Parathyroid adenoma (tissue), 2 donors: Measurements from ENCODE around the gene NOL3.

Source experiments
- H2AFZ ChIP-seq: fragments of 300-600 bp; sonication (generic); one replicate; pipeline ENCODE4 v1.7.0; 2017; ENCODE audit warnings: antibody characterized with exemption, mild to moderate bottlenecking
- H3K27ac ChIP-seq: fragments of 300-600 bp; sonication (generic); one replicate; pipeline ENCODE4 v1.7.0; 2017
- H3K27me3 ChIP-seq: fragments of 300-600 bp; sonication (generic); one replicate; pipeline ENCODE4 v1.7.0; 2017; ENCODE audit warnings: low read length; ENCODE audit not compliant: control insufficient read depth, insufficient read depth
- H3K36me3 ChIP-seq: fragments of 300-600 bp; sonication (generic); one replicate; pipeline ENCODE4 v1.7.0; 2017; ENCODE audit warnings: low read length; ENCODE audit not compliant: control insufficient read depth, insufficient read depth
- H3K4me1 ChIP-seq: fragments of 300-600 bp; sonication (generic); one replicate; pipeline ENCODE4 v1.7.0; 2017; ENCODE audit warnings: control low read depth
- H3K4me2 ChIP-seq: fragments of 300-600 bp; sonication (generic); one replicate; pipeline ENCODE4 v1.7.0; 2017; ENCODE audit warnings: low read length
- H3K4me3 ChIP-seq: fragments of 300-600 bp; sonication (generic); one replicate; pipeline ENCODE4 v1.7.0; 2017; ENCODE audit warnings: low read depth, low read length
- H3K79me2 ChIP-seq: fragments of 300-600 bp; sonication (generic); one replicate; pipeline ENCODE4 v1.7.0; 2017; ENCODE audit warnings: control low read depth
- H3K9ac ChIP-seq: fragments of 300-600 bp; sonication (generic); one replicate; pipeline ENCODE4 v1.7.0; 2017; ENCODE audit warnings: mild to moderate bottlenecking
- H3K9me3 ChIP-seq: fragments of 300-600 bp; sonication (generic); one replicate; pipeline ENCODE4 v1.7.0; 2017; ENCODE audit warnings: low read length; ENCODE audit not compliant: control insufficient read depth
- TF ChIP-seq, protein P1 (sequence below): fragments of 300-600 bp; sonication (generic); IDR thresholded peaks from one replicate; pipeline ENCODE4 v1.7.0; 2017; ENCODE audit warnings: antibody characterized with exemption, mild to moderate bottlenecking
- donor health status: primary hyperparathyroidism.

The NOL3 gene

DNA sequence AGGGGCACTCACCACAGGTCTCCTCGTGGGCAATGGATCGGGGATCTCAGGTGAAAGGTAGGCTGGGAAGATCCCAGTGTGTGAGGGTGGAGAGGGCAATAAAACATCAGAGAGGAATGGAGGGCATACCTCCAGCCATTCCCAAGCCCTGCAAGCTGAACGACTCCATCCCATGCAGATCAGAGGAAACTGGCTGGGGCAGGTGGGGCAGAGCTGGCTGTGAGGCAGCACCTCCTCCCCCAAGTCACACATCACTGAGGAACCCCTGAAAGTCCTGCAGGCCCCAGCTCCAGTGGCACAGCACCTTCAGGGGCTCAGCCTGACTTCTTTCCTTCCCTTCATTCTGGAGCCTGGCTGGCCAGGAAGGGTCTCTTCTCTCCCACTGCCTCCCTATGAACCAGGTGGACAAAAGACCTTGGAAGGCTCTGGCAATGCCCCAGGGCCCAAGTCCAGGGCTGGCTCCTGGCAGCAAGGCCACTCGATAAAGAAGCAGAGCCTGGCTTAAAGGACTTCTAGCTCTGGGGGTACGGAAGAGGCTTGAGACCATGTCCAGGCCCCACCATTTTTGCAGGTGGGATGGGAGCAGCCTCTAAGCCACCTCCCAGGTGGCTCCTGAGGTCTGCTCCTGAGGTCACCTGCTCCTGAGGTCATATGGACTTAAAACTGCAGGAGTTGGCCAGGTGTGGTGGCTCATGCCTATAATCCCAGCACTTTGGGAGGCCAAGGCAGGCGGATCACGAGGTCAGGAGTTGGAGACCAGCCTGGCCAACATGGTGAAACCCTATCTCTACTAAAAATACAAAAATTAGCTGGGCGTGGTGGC lies 43.1 kb downstream of the NOL3 start:
- H3K9me3 ChIP-seq: no peaks in the 10 kb centered on the region
- H3K4me3 ChIP-seq: no peak overlapping the region
- no peak overlapping the region for H3K4me2 ChIP-seq
- TF ChIP-seq, protein P1, sequence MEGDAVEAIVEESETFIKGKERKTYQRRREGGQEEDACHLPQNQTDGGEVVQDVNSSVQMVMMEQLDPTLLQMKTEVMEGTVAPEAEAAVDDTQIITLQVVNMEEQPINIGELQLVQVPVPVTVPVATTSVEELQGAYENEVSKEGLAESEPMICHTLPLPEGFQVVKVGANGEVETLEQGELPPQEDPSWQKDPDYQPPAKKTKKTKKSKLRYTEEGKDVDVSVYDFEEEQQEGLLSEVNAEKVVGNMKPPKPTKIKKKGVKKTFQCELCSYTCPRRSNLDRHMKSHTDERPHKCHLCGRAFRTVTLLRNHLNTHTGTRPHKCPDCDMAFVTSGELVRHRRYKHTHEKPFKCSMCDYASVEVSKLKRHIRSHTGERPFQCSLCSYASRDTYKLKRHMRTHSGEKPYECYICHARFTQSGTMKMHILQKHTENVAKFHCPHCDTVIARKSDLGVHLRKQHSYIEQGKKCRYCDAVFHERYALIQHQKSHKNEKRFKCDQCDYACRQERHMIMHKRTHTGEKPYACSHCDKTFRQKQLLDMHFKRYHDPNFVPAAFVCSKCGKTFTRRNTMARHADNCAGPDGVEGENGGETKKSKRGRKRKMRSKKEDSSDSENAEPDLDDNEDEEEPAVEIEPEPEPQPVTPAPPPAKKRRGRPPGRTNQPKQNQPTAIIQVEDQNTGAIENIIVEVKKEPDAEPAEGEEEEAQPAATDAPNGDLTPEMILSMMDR: no peak
- no peaks in the 10 kb centered on the region for H3K27me3 ChIP-seq
- H2AFZ ChIP-seq: no peak overlapping the region
- H3K9ac ChIP-seq: no peak overlapping the region
- peak overlapping the region; percentile 59 for H3K27ac ChIP-seq
- H3K79me2 ChIP-seq: no peaks in the 10 kb centered on the region
- H3K4me1 ChIP-seq: peaks cover 30% of the 10 kb centered on the region
- no peaks in the 10 kb centered on the region for H3K36me3 ChIP-seq

DNA sequence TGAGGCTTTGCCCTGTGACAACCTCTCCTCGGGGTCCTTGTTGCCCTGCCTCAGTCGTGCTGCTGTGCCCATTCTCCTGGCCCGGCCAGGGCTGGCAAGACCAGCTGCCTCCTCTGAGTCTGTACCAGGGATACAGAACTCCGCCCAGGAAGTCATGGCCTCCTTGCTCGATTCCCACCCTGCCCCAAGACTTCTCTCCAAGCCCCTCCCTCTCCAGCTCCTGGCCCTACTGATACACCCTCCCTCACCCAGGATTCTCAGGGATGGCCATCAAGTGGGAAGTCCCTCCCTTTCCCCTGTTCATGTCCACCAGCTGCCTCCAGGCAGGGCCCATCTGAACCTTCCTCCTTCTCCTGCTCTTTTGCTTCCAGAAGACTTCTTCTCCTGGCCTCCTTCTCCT lies 45.4 kb downstream of the NOL3 start:
- Histone ChIP-seq H3K79me2 (no peaks in the 10 kb centered on the region), H3K4me3 (no peak overlapping the region), H3K9me3 (no peaks in the 10 kb centered on the region), H3K4me2 (no peak overlapping the region), H3K4me1 (peaks cover 18% of the 10 kb centered on the region), H2AFZ (no peak overlapping the region), H3K36me3 (no peaks in the 10 kb centered on the region), H3K27ac (no peak overlapping the region), H3K9ac (no peak overlapping the region), H3K27me3 (no peaks in the 10 kb centered on the region)
- TF ChIP-seq, protein P1: no peak

DNA sequence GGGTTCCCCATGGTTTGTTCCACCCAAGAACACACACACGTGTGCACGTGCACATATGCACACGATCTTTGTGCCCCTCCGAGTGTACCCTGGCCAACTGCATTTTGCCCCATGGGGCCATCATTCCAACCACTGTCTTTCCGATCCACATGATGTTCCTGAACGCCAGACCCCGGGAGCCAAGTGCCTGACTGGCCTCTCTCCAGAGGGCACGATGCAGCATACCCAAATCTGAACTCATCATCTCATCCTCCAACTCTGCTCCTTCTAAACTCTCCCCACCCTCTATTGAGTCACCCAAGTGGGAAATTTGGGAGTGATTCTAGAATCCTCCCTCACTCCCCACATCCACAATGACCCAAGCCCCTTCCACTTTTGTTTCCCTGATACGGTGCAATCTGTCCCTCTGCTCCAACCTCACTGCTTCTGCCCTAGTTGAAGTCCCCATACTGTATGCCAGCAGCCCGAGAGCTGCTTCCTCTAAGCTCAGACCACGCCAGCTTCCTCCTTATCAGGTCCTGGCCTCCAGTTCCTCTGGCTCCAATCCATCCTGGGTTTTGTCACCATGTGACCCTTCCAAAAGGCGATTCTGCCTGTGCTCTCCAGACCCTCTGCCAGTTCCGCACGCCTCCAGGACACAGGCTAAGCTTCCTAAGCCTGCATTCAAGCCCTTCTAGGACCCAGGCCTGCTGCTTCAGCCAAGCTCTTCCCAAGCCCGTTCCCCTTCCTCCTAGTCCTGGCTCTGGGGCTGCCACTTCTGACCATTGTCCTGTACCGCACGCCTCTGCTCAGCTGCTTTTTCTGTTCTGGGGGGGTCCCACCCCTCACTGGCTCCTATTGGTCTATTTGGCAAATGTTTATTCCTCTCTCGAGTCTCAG lies 46.5 kb downstream of the NOL3 start:
- Histone ChIP-seq H3K27me3 (no peaks in the 10 kb centered on the region), H3K4me3 (no peak overlapping the region), H3K4me1 (peaks cover 7% of the 10 kb centered on the region), H3K9me3 (no peaks in the 10 kb centered on the region), H3K27ac (peak overlapping the region; percentile 20), H3K79me2 (no peaks in the 10 kb centered on the region), H3K9ac (no peak overlapping the region), H3K36me3 (no peaks in the 10 kb centered on the region), H3K4me2 (no peak overlapping the region), H2AFZ (no peak overlapping the region)
- TF ChIP-seq, protein P1: no peak

DNA sequence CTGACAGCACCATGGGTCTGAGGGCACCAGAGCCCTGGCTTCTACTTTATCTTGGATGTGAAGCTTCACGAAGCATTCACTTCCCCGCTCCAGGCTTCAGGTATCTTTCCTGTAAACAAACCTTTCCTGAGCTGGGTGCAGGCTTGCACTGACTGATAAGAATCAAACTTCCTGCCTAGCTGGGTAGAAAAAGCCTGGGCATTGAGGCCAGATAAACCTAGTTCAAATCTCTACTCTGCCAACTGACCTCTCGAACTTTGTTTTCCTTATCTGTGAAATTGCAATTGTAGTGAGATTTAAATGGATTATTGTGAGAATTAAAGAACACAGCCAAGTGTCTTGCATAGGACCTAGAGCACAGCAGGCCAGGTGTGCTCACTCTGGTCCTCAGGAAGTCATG lies 53.7 kb downstream of the NOL3 start:
- H2AFZ ChIP-seq: peak overlapping the region; percentile 8
- TF ChIP-seq, protein P1: no peak
- H3K27me3 ChIP-seq: no peaks in the 10 kb centered on the region
- peak overlapping the region; percentile 87 for H3K27ac ChIP-seq
- peaks cover 8% of the 10 kb centered on the region for H3K79me2 ChIP-seq
- peak overlapping the region; percentile 14 for H3K4me3 ChIP-seq
- H3K4me1 ChIP-seq: peaks cover 21% of the 10 kb centered on the region
- peak overlapping the region; percentile 31 for H3K4me2 ChIP-seq
- H3K9me3 ChIP-seq: no peaks in the 10 kb centered on the region
- H3K36me3 ChIP-seq: no peaks in the 10 kb centered on the region
- no peak overlapping the region for H3K9ac ChIP-seq
